GM12878 (cell line): ENCODE data around the gene PHACTR3.

Experiments
- ASH2L ChIP-seq: fragments of 300-600, 200-600 bp; sonication (generic); IDR thresholded peaks from 2 replicates; pipeline ENCODE4 v1.6.1; 2017; ENCODE audit warnings: low read depth, mild to moderate bottlenecking, borderline replicate concordance
- ATF7 ChIP-seq: fragments of 450-650 bp; IDR thresholded peaks from 2 replicates; pipeline ENCODE4 v1.6.1; 2016; ENCODE audit warnings: low read depth, mild to moderate bottlenecking
- CBX5 ChIP-seq: sonication (generic); IDR thresholded peaks from 2 replicates; pipeline ENCODE4 v1.6.1; 2016; ENCODE audit warnings: low read depth, moderate library complexity, mild to moderate bottlenecking, inconsistent platforms
- CHD2 ChIP-seq: IDR thresholded peaks from 2 replicates; pipeline ENCODE4 v1.6.1; 2011; ENCODE audit warnings: low read depth, low read length, improper control_type of control experiment, borderline replicate concordance
- EGR1 ChIP-seq, 2 experiments: IDR thresholded peaks; 1 replicate in 1 of 2; 2 replicates in 1 of 2; pipeline ENCODE4 v1.6.1; 2011 to 2012; ENCODE audit warnings: low read depth in 2 of 2, low read length in 2 of 2, borderline replicate concordance in 1 of 2, mild to moderate bottlenecking in 1 of 2, moderate library complexity in 1 of 2
- HDAC6 ChIP-seq: fragments of 200-600 bp; sonication (generic); IDR thresholded peaks from one replicate; pipeline ENCODE4 v1.8.0; 2017; ENCODE audit warnings: antibody characterized with exemption; ENCODE audit not compliant: unreplicated experiment
- NFYB ChIP-seq: IDR thresholded peaks from 2 replicates; pipeline ENCODE4 v1.6.1; 2011; ENCODE audit warnings: low read depth, mild to moderate bottlenecking, low read length, improper control_type of control experiment, moderate library complexity; ENCODE audit not compliant: insufficient read depth
- RAD51 ChIP-seq: fragments of 450-650 bp; IDR thresholded peaks from 2 replicates; pipeline ENCODE4 v1.6.1; 2016; ENCODE audit warnings: moderate library complexity, mild to moderate bottlenecking, inconsistent platforms
- RFX5 ChIP-seq: IDR thresholded peaks from 2 replicates; pipeline ENCODE4 v1.6.1; 2011; ENCODE audit warnings: low read depth, low read length, improper control_type of control experiment
- TF ChIP-seq, protein P1 (sequence below): fragments of 450-650 bp; IDR thresholded peaks from 2 replicates; pipeline ENCODE4 v1.6.1; 2017; ENCODE audit warnings: antibody characterized with exemption, mild to moderate bottlenecking, moderate library complexity
- TF ChIP-seq, protein P2 (sequence below): IDR thresholded peaks from 2 replicates; pipeline ENCODE4 v1.6.1; 2012; ENCODE audit warnings: mild to moderate bottlenecking, low read depth, low read length
- TF ChIP-seq, protein P3 (sequence below): fragments of 450-650 bp; formaldehyde crosslinking; IDR thresholded peaks from 2 replicates; pipeline ENCODE4 v1.5.0; 2022; ENCODE audit warnings: mild to moderate bottlenecking, missing genetic modification characterization
- TF ChIP-seq, protein P4 (sequence below), 3 experiments: IDR thresholded peaks in 2 of 3; conservative IDR thresholded peaks in 1 of 3; 2 replicates each; pipeline ENCODE4 v1.5.1; 2011; ENCODE audit warnings: low read depth in 3 of 3, low read length in 3 of 3, mild to moderate bottlenecking in 3 of 3, control low read depth in 2 of 3, moderate library complexity in 2 of 3, inconsistent platforms in 1 of 3, mixed read lengths in 1 of 3; ENCODE audit not compliant: control insufficient read depth in 2 of 3, insufficient read depth in 1 of 3; ENCODE audit errors: extremely low read depth in 1 of 3
- TF ChIP-seq, protein P5 (sequence below): fragments of 450-650 bp; IDR thresholded peaks from 2 replicates; pipeline ENCODE4 v1.6.1; 2017; ENCODE audit warnings: mild to moderate bottlenecking, moderate library complexity

DNA sequence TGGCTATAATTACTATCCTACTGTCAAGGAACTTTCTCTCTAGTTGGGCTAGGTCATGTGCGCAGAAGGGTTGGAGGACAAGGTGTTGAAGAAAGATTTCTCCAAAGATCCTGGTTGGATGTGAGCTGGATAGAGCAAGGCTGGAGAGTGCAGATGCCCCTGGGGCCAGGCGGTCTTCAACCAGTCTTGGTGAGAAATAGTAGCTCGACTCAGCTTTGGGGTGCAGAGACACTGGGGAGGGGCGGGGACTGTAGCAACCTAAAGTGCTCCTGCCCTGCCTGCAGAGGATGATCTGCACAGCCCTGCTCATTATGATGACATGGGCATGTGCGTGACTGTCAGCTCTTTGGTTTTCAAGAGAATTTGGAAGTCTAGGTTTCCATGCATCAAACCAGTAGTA lies 35.9 kb downstream of the PHACTR3 start:
- TF ChIP-seq CBX5 (no peak), EGR1 (IDR thresholded peaks at IDR 0.05; ENCODE audit: borderline replicate concordance in 1 of 2, low read depth in 2 of 2, low read length in 2 of 2) (no peak), ATF7 (no peak), RFX5 (no peak), ASH2L (no peak), RAD51 (no peak), HDAC6 (no peak), NFYB (no peak), CHD2 (no peak)
- TF ChIP-seq, protein P1, sequence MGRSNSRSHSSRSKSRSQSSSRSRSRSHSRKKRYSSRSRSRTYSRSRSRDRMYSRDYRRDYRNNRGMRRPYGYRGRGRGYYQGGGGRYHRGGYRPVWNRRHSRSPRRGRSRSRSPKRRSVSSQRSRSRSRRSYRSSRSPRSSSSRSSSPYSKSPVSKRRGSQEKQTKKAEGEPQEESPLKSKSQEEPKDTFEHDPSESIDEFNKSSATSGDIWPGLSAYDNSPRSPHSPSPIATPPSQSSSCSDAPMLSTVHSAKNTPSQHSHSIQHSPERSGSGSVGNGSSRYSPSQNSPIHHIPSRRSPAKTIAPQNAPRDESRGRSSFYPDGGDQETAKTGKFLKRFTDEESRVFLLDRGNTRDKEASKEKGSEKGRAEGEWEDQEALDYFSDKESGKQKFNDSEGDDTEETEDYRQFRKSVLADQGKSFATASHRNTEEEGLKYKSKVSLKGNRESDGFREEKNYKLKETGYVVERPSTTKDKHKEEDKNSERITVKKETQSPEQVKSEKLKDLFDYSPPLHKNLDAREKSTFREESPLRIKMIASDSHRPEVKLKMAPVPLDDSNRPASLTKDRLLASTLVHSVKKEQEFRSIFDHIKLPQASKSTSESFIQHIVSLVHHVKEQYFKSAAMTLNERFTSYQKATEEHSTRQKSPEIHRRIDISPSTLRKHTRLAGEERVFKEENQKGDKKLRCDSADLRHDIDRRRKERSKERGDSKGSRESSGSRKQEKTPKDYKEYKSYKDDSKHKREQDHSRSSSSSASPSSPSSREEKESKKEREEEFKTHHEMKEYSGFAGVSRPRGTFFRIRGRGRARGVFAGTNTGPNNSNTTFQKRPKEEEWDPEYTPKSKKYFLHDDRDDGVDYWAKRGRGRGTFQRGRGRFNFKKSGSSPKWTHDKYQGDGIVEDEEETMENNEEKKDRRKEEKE = no peak
- TF ChIP-seq, protein P2, sequence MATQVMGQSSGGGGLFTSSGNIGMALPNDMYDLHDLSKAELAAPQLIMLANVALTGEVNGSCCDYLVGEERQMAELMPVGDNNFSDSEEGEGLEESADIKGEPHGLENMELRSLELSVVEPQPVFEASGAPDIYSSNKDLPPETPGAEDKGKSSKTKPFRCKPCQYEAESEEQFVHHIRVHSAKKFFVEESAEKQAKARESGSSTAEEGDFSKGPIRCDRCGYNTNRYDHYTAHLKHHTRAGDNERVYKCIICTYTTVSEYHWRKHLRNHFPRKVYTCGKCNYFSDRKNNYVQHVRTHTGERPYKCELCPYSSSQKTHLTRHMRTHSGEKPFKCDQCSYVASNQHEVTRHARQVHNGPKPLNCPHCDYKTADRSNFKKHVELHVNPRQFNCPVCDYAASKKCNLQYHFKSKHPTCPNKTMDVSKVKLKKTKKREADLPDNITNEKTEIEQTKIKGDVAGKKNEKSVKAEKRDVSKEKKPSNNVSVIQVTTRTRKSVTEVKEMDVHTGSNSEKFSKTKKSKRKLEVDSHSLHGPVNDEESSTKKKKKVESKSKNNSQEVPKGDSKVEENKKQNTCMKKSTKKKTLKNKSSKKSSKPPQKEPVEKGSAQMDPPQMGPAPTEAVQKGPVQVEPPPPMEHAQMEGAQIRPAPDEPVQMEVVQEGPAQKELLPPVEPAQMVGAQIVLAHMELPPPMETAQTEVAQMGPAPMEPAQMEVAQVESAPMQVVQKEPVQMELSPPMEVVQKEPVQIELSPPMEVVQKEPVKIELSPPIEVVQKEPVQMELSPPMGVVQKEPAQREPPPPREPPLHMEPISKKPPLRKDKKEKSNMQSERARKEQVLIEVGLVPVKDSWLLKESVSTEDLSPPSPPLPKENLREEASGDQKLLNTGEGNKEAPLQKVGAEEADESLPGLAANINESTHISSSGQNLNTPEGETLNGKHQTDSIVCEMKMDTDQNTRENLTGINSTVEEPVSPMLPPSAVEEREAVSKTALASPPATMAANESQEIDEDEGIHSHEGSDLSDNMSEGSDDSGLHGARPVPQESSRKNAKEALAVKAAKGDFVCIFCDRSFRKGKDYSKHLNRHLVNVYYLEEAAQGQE = no peak
- TF ChIP-seq, protein P3, sequence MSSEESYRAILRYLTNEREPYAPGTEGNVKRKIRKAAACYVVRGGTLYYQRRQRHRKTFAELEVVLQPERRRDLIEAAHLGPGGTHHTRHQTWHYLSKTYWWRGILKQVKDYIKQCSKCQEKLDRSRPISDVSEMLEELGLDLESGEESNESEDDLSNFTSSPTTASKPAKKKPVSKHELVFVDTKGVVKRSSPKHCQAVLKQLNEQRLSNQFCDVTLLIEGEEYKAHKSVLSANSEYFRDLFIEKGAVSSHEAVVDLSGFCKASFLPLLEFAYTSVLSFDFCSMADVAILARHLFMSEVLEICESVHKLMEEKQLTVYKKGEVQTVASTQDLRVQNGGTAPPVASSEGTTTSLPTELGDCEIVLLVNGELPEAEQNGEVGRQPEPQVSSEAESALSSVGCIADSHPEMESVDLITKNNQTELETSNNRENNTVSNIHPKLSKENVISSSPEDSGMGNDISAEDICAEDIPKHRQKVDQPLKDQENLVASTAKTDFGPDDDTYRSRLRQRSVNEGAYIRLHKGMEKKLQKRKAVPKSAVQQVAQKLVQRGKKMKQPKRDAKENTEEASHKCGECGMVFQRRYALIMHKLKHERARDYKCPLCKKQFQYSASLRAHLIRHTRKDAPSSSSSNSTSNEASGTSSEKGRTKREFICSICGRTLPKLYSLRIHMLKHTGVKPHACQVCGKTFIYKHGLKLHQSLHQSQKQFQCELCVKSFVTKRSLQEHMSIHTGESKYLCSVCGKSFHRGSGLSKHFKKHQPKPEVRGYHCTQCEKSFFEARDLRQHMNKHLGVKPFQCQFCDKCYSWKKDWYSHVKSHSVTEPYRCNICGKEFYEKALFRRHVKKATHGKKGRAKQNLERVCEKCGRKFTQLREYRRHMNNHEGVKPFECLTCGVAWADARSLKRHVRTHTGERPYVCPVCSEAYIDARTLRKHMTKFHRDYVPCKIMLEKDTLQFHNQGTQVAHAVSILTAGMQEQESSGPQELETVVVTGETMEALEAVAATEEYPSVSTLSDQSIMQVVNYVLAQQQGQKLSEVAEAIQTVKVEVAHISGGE = no peak
- TF ChIP-seq, protein P4, sequence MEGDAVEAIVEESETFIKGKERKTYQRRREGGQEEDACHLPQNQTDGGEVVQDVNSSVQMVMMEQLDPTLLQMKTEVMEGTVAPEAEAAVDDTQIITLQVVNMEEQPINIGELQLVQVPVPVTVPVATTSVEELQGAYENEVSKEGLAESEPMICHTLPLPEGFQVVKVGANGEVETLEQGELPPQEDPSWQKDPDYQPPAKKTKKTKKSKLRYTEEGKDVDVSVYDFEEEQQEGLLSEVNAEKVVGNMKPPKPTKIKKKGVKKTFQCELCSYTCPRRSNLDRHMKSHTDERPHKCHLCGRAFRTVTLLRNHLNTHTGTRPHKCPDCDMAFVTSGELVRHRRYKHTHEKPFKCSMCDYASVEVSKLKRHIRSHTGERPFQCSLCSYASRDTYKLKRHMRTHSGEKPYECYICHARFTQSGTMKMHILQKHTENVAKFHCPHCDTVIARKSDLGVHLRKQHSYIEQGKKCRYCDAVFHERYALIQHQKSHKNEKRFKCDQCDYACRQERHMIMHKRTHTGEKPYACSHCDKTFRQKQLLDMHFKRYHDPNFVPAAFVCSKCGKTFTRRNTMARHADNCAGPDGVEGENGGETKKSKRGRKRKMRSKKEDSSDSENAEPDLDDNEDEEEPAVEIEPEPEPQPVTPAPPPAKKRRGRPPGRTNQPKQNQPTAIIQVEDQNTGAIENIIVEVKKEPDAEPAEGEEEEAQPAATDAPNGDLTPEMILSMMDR (IDR thresholded peaks at IDR 0.05 in 2 of 3, conservative IDR thresholded peaks at IDR 0.05 in 1 of 3; ENCODE audit: control insufficient read depth in 2 of 3, extremely low read depth in 1 of 3, insufficient read depth in 1 of 3, low read depth in 3 of 3, low read length in 3 of 3) = no peak
- TF ChIP-seq, protein P5, sequence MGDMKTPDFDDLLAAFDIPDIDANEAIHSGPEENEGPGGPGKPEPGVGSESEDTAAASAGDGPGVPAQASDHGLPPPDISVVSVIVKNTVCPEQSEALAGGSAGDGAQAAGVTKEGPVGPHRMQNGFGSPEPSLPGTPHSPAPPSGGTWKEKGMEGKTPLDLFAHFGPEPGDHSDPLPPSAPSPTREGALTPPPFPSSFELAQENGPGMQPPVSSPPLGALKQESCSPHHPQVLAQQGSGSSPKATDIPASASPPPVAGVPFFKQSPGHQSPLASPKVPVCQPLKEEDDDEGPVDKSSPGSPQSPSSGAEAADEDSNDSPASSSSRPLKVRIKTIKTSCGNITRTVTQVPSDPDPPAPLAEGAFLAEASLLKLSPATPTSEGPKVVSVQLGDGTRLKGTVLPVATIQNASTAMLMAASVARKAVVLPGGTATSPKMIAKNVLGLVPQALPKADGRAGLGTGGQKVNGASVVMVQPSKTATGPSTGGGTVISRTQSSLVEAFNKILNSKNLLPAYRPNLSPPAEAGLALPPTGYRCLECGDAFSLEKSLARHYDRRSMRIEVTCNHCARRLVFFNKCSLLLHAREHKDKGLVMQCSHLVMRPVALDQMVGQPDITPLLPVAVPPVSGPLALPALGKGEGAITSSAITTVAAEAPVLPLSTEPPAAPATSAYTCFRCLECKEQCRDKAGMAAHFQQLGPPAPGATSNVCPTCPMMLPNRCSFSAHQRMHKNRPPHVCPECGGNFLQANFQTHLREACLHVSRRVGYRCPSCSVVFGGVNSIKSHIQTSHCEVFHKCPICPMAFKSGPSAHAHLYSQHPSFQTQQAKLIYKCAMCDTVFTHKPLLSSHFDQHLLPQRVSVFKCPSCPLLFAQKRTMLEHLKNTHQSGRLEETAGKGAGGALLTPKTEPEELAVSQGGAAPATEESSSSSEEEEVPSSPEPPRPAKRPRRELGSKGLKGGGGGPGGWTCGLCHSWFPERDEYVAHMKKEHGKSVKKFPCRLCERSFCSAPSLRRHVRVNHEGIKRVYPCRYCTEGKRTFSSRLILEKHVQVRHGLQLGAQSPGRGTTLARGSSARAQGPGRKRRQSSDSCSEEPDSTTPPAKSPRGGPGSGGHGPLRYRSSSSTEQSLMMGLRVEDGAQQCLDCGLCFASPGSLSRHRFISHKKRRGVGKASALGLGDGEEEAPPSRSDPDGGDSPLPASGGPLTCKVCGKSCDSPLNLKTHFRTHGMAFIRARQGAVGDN = no peak
